Measurements from ENCODE around the gene NR2C2.

Gene NR2C2

GRCh38 chr3:14907043-14907966, 40.1 kb upstream of the NR2C2 start:
- Histone ChIP-seq H3K4ac (ENCODE audit: low read depth, low read length) (no peak overlapping the region), H2AFZ (ENCODE audit: insufficient read depth, low read length, poor library complexity) (no peak overlapping the region), H4K8ac (ENCODE audit: low read depth, low read length) (no peak overlapping the region), H3K9ac (ENCODE audit: low read length) (no peak overlapping the region), H3K27ac (ENCODE audit: low read depth, low read length) (no peak overlapping the region), H2AK5ac (ENCODE audit: low read length) (no peak overlapping the region), H3K4me1 (ENCODE audit: control insufficient read depth in 1 of 2, insufficient read depth in 2 of 2, low read length in 2 of 2) (no peaks in the 10 kb centered on the region), H4K12ac (ENCODE audit: low read depth, low read length) (no peak overlapping the region), H3K79me1 (ENCODE audit: low read length) (no peaks in the 10 kb centered on the region), H2BK12ac (ENCODE audit: low read length) (no peak overlapping the region), H3K18ac (ENCODE audit: low read length) (no peak overlapping the region), H3K27me3 (ENCODE audit: insufficient read depth, low read length) (no peaks in the 10 kb centered on the region), H3K4me2 (ENCODE audit: low read length) (no peak overlapping the region), H3K79me2 (ENCODE audit: control insufficient read depth, insufficient read depth, low read length, poor library complexity) (no peaks in the 10 kb centered on the region), H2BK5ac (ENCODE audit: low read depth, low read length, poor library complexity) (no peak overlapping the region), H4K91ac (ENCODE audit: low read depth, low read length) (no peak overlapping the region), H3K36me3 (ENCODE audit: control insufficient read depth in 1 of 2, insufficient read depth in 2 of 2, low read length in 2 of 2) (peaks cover 2 to 8% of the 10 kb centered on the region in 2 experiments), H3K4me3 (ENCODE audit: low read depth, low read length) (no peak overlapping the region), H3K23ac (ENCODE audit: low read length) (no peak overlapping the region), H3K9me3 (ENCODE audit: insufficient read depth, low read depth, low read length) (no peaks in the 10 kb centered on the region), H2BK120ac (ENCODE audit: insufficient read depth, low read length, poor library complexity) (no peak overlapping the region), H3K14ac (ENCODE audit: low read length) (no peak overlapping the region)
- no CpG with 5 or more reads among the region's 18 CpGs for WGBS (ENCODE audit: extremely low coverage, insufficient coverage, insufficient read length)
- no peak for DNase-seq

- no peak overlapping the region for H3K4me3 ChIP-seq (ENCODE audit: low read depth, low read length)
- no peak overlapping the region for H3K14ac ChIP-seq (ENCODE audit: low read length)
- H4K8ac ChIP-seq (ENCODE audit: low read depth, low read length): no peak overlapping the region
- H2BK12ac ChIP-seq (ENCODE audit: low read length): no peak overlapping the region
- H2AFZ ChIP-seq (ENCODE audit: insufficient read depth, low read length, poor library complexity): no peak overlapping the region
- no peak overlapping the region for H2BK5ac ChIP-seq (ENCODE audit: low read depth, low read length, poor library complexity)
- H3K36me3 ChIP-seq (ENCODE audit: control insufficient read depth in 1 of 2, insufficient read depth in 2 of 2, low read length in 2 of 2): peaks cover 2 to 6% of the 10 kb centered on the region in 2 experiments
- no peaks in the 10 kb centered on the region for H3K79me2 ChIP-seq (ENCODE audit: control insufficient read depth, insufficient read depth, low read length, poor library complexity)
- peaks cover 11% of the 10 kb centered on the region in 2 experiments for H3K4me1 ChIP-seq (ENCODE audit: control insufficient read depth in 1 of 2, insufficient read depth in 2 of 2, low read length in 2 of 2)
- H3K9me3 ChIP-seq (ENCODE audit: insufficient read depth, low read depth, low read length): no peaks in the 10 kb centered on the region
- no peak overlapping the region for H3K4me2 ChIP-seq (ENCODE audit: low read length)
- H3K4ac ChIP-seq (ENCODE audit: low read depth, low read length): no peak overlapping the region
- H3K18ac ChIP-seq (ENCODE audit: low read length): no peak overlapping the region
- WGBS (ENCODE audit: extremely low coverage, insufficient coverage, insufficient read length): no CpG with 5 or more reads among the region's 5 CpGs
- no peaks in the 10 kb centered on the region for H3K27me3 ChIP-seq (ENCODE audit: insufficient read depth, low read length)
- no peak for DNase-seq
- no peak overlapping the region for H4K12ac ChIP-seq (ENCODE audit: low read depth, low read length)
- no peak overlapping the region for H3K27ac ChIP-seq (ENCODE audit: low read depth, low read length)
- no peak overlapping the region for H4K91ac ChIP-seq (ENCODE audit: low read depth, low read length)
- no peak overlapping the region for H3K23ac ChIP-seq (ENCODE audit: low read length)
- no peak overlapping the region for H2BK120ac ChIP-seq (ENCODE audit: insufficient read depth, low read length, poor library complexity)
- no peak overlapping the region for H2AK5ac ChIP-seq (ENCODE audit: low read length)
- peaks cover 2% of the 10 kb centered on the region for H3K79me1 ChIP-seq (ENCODE audit: low read length)
- H3K9ac ChIP-seq (ENCODE audit: low read length): no peak overlapping the region
These were observed 38.1 kb upstream of the NR2C2 start for GRCh38 chr3:14909250-14909649.

- WGBS (ENCODE audit: extremely low coverage, insufficient coverage, insufficient read length): no CpG with 5 or more reads among the region's 11 CpGs
These were observed 35.7 kb upstream of the NR2C2 start for GRCh38 chr3:14911651-14912050.

GRCh38 chr3:14913071-14913925, 34.1 kb upstream of the NR2C2 start:
- Histone ChIP-seq H3K14ac (ENCODE audit: low read length) (no peak overlapping the region), H3K27me3 (ENCODE audit: insufficient read depth, low read length) (no peaks in the 10 kb centered on the region), H2AFZ (ENCODE audit: insufficient read depth, low read length, poor library complexity) (no peak overlapping the region), H4K91ac (ENCODE audit: low read depth, low read length) (no peak overlapping the region), H3K79me2 (ENCODE audit: control insufficient read depth, insufficient read depth, low read length, poor library complexity) (no peaks in the 10 kb centered on the region), H3K4me1 (ENCODE audit: control insufficient read depth in 1 of 2, insufficient read depth in 2 of 2, low read length in 2 of 2) (peaks cover 16 to 25% of the 10 kb centered on the region in 2 experiments), H3K4ac (ENCODE audit: low read depth, low read length) (no peak overlapping the region), H3K9me3 (ENCODE audit: insufficient read depth, low read depth, low read length) (no peaks in the 10 kb centered on the region), H3K18ac (ENCODE audit: low read length) (no peak overlapping the region), H2AK5ac (ENCODE audit: low read length) (no peak overlapping the region), H3K23ac (ENCODE audit: low read length) (no peak overlapping the region), H2BK5ac (ENCODE audit: low read depth, low read length, poor library complexity) (no peak overlapping the region), H4K12ac (ENCODE audit: low read depth, low read length) (no peak overlapping the region), H3K4me3 (ENCODE audit: low read depth, low read length) (no peak overlapping the region), H2BK120ac (ENCODE audit: insufficient read depth, low read length, poor library complexity) (no peak overlapping the region), H3K4me2 (ENCODE audit: low read length) (no peak overlapping the region), H3K36me3 (ENCODE audit: control insufficient read depth in 1 of 2, insufficient read depth in 2 of 2, low read length in 2 of 2) (no peaks in the 10 kb centered on the region), H3K79me1 (ENCODE audit: low read length) (peaks cover 3% of the 10 kb centered on the region), H3K9ac (ENCODE audit: low read length) (no peak overlapping the region), H3K27ac (ENCODE audit: low read depth, low read length) (no peak overlapping the region), H4K8ac (ENCODE audit: low read depth, low read length) (no peak overlapping the region), H2BK12ac (ENCODE audit: low read length) (no peak overlapping the region)
- DNase-seq: no peak
- WGBS (ENCODE audit: extremely low coverage, insufficient coverage, insufficient read length): no CpG with 5 or more reads among the region's 10 CpGs

More at GRCh38 chr3:14911651-14912050, 35.7 kb upstream of the NR2C2 start:
- Histone ChIP-seq H3K23ac (ENCODE audit: low read length) (no peak overlapping the region), H4K91ac (ENCODE audit: low read depth, low read length) (no peak overlapping the region), H3K27ac (ENCODE audit: low read depth, low read length) (no peak overlapping the region), H3K4me1 (ENCODE audit: control insufficient read depth in 1 of 2, insufficient read depth in 2 of 2, low read length in 2 of 2) (peaks cover 16 to 25% of the 10 kb centered on the region in 2 experiments), H3K18ac (ENCODE audit: low read length) (no peak overlapping the region), H2BK12ac (ENCODE audit: low read length) (no peak overlapping the region), H2AFZ (ENCODE audit: insufficient read depth, low read length, poor library complexity) (no peak overlapping the region), H4K12ac (ENCODE audit: low read depth, low read length) (no peak overlapping the region), H3K4me2 (ENCODE audit: low read length) (no peak overlapping the region), H3K9ac (ENCODE audit: low read length) (no peak overlapping the region), H2BK5ac (ENCODE audit: low read depth, low read length, poor library complexity) (no peak overlapping the region), H3K79me2 (ENCODE audit: control insufficient read depth, insufficient read depth, low read length, poor library complexity) (no peaks in the 10 kb centered on the region), H3K36me3 (ENCODE audit: control insufficient read depth in 1 of 2, insufficient read depth in 2 of 2, low read length in 2 of 2) (peaks cover 0 to 3% of the 10 kb centered on the region in 2 experiments), H4K8ac (ENCODE audit: low read depth, low read length) (no peak overlapping the region), H3K4me3 (ENCODE audit: low read depth, low read length) (no peak overlapping the region), H3K4ac (ENCODE audit: low read depth, low read length) (no peak overlapping the region), H3K14ac (ENCODE audit: low read length) (no peak overlapping the region), H2BK120ac (ENCODE audit: insufficient read depth, low read length, poor library complexity) (no peak overlapping the region), H3K27me3 (ENCODE audit: insufficient read depth, low read length) (no peaks in the 10 kb centered on the region), H3K9me3 (ENCODE audit: insufficient read depth, low read depth, low read length) (no peaks in the 10 kb centered on the region), H3K79me1 (ENCODE audit: low read length) (peaks cover 3% of the 10 kb centered on the region), H2AK5ac (ENCODE audit: low read length) (no peak overlapping the region)
- DNase-seq: no peak

All from trophoblast cell (in vitro differentiated cells and primary cell).